GM18867 (cell line): Measurements from ENCODE around the gene SEPTIN10.
"Not testable (repeated sequence)": the region's sequence is repeated elsewhere in the genome, so short reads cannot be mapped to it uniquely, and the experiment has no call there.

ENCODE experiments used
- ATAC-seq: cut with Tn5 transposase; IDR thresholded peaks from one replicate; pipeline ENCODE4 v1.9.1; 2021; ENCODE audit warnings: mild to moderate bottlenecking, moderate library complexity; ENCODE audit not compliant: unreplicated experiment

The SEPTIN10 gene

GRCh38 chr2:109613922-109614714, at the start of gene SEPTIN10, which contains the start of gene SOWAHC:
TSS of gene SEPTIN10 (minus strand) at chr2:109613966. CDS start at chr2:109613827, 139 bp downstream.
TSS of gene SOWAHC (plus strand) at chr2:109614364. CDS start at chr2:109614490, 126 bp downstream.
- ATAC-seq: no peak

DNA sequence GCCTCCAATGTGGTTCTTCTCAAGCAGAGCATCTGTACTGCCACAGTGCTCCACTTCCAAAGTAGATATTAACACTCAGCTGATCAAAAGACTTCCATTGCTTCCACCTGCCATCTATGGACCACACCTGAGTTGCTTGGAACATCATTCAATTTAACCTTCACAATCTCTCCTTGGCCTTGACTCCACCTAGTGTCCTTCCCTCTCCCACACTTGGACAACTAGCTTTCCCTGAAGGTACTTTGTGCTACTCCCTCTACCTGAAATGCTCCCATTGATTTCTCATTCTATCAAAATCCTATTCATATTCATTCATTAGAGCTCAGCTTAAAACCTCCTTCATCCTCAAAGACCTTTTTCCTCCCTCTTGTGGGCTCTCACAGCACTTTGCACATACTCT, 49.1 kb upstream of the SEPTIN10 start:
- ATAC-seq: no peak

- no peak for ATAC-seq
Observed at GRCh38 chr2:109660046-109660860, 46.5 kb upstream of the SEPTIN10 start.

DNA sequence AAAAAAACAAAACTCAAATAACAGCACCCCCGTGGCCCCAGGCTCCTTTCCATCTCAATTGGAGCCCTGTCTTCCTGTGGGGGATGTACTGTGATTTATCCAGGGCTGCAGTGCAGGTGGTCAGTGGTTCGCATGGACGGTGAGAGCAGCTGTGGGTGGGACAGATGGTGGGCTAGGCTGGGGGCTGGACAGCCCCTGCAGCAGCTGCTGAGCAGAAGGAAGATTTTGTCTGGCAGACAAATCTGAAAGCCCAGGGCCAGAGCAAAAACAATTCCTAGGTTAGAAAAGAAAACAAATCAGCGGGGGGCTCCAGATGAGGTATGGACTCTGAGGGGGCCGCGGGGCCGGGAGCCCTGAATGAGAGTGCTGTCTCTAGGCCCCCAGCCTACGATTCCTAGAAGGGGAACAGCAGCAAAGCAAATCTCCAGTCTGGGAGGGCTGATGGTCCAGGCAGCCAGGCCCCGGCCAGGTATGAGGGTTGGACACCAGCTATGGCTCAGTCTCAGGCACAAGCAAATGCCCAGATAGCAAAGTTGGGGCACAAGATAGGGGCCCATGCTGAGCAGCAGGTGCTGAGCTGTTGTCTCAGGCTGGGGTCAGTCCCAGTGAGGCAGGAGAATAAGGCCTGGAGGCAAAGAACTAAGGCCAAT, 45.8 kb upstream of the SEPTIN10 start:
- ATAC-seq: no peak

DNA sequence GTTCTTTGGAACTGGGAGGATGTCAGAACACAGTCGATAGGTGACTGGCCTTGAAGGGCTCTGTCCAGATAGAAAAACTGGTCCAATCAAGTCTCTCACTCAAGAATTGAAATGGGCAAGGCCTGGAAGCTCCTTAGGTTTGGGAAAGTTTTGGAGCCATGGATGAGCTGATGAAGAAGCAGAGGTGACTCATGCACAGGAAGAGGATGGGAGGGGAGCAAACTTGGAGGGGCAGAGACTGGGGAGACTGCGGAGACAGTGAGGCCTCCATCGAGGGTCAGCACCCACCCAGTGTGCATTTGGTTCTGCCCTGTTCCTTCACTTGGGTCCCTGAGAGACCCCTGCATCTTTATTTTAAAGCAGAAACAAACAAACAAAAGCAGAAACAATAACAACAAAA, 41.5 kb upstream of the SEPTIN10 start:
- no peak for ATAC-seq

DNA sequence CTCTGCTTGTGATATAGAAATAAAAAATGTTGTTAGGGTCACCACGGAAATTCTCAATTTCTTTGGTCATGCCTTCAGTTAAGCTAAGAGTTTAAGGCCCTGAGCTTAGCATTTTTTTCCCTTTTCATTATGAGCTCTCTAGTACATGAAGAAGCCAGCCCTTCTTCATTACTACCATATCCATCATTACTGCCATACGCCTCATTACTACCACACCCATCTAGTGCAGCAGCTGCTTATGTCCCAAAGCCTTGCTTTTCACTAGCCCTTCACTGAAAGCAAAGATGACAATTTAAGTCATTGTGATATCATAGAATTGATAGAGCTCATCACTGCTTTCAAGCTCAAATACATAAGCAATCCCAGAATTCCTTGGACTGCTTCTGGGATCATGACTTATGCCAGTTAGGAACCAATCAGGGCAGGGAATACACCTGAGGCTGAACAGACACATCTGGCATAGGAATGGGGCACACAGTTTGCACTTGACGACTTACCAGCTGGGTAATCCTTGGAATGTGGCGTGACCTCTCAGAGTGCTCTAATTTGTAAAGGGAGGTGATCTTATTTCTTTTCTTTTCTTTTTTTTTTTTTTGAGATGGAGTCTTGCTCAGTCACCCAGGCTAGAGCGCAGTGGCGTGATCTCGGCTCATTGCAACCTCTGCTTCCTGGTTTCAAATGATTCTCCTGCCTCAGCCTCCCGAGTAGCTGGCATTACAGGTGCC, 40.7 kb upstream of the SEPTIN10 start:
- ATAC-seq: no peak

DNA sequence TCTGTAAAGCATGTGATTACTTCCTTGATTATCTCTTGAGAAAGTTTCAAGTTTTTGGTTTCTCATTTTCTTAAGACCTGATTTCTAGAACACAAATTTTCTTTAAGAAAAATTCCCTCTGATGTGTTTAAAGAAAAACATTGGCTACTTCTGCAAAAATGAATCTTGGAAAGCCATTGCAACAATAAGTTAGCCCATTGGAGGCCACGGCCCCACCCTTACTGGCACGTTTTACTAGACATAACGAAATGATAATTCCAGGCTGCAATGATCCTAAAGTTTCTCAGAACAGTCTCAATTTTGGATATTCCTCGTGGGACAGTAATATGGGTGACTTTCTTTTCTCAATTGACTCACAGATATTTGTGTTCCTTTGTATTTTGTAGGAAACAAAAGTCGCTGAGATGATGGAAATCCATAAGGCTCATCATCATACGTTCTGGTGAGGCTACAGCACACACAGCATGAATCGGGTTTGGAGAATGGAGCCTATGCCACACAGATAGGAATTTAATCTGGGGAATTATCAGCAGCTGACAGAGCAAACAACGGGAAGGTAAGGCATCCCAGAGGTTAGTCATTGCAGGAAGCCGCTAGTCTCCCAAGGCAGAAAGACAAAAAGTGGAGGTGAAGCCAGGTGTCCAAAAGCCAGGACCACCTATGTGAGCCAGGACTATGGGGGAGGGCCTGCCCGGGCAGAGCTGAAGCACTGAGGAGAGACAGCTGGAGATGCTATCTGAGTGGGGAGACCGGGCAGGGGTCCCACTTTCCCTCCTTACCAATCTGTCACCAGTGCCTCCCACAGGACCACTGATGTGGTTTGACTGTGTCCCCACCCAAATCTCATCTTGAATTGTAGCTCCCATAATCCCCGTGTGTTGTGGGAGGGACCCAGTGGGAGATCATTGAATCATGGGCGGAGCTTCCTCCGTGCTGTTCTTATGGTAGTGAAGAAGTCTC, 36.2 kb upstream of the SEPTIN10 start:
- ATAC-seq: no peak

GRCh38 chr2:109648041-109648527, 34.3 kb upstream of the SEPTIN10 start:
- ATAC-seq: no peak

GRCh38 chr2:109647636-109648035, 33.9 kb upstream of the SEPTIN10 start:
- ATAC-seq: no peak

DNA sequence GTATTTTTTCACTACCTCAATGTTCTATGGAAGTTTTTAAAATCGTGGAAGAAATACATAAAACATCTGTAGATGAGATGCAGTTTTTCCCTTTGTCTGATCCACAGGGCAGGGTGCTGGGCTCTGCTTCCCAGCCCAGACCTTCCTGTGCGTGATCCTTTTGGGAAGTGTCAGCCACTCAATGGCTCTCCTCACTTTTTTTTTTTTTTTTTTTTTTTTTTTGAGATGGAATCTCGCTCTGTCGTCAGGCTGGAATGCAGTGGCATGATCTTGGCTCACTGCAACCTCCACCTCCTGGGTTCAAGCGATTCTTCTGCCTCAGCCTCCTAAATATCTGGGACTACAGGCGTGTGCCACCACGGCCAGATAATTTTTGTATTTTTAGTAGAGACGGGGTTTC, 33.2 kb upstream of the SEPTIN10 start:
- ATAC-seq: no peak

DNA sequence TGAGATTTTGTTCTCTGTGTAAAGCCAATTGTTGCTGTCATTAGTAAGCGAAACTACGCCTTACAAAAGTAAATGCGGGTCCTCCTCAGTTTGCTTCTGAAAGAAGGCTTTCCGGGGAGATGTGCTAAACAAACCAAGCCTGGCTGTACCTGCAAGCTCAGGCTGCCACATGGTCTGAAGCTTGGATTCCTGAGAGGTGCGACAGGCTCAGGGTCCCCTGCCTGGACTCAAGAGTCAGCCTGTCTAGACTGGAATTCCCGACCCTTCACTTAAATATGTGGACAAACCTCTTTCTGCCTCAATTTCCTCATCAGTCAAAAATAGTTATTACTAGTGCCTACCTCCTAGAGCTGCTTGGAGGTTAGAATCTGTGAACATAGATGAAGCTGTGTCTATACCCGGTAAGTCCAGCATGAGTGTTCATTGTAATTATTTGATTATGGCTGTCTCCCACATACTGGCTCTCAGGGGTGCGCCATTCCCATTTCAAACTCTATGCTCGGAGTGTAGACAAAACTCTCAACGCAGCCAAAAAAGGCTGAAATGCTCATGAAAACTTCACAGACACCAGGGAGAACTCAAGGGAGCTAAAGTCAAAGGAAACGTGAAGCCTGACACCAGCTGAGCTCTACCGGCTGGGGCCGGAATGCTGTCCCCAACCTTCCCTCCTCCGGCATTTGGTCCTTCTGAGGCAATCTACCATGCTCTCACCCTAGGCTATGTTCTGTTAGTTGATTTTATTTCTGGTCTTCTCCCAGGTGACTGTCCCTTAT, 31.8 kb upstream of the SEPTIN10 start:
- no peak for ATAC-seq

DNA sequence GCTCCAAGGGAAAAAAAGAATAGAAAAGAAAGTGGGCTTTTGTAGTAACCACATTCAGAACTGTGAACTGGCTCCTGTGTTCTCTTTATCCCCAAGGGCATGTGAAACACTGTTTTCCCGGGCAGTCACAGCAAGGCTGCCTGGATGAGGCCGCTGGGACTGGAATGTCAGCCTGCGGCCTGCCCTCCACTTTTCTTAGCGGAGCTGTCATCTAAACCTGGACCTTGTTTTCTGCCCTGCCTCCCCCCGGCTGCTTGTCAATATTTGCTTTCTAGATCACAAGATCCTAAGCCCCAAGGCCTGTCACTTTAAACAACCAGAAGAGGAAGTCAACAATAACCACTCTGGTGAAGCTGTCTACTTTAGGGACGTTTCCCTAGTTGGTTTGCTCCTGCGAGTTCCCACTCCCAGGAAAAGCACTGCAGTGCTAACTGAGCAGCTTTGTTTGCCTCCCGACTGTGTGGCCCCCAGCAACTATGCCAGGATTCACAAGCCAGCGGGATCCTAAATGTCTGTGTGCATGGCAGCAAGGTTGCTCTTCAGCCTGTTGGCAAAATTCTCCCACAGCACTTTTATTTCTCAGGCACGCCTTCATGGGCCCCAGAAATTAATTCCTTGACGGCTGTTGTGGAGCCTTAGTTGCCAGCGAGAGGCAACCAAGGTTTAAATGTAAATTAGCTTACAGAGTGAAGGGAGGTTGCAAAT, 31.0 kb upstream of the SEPTIN10 start:
- ATAC-seq: no peak

DNA sequence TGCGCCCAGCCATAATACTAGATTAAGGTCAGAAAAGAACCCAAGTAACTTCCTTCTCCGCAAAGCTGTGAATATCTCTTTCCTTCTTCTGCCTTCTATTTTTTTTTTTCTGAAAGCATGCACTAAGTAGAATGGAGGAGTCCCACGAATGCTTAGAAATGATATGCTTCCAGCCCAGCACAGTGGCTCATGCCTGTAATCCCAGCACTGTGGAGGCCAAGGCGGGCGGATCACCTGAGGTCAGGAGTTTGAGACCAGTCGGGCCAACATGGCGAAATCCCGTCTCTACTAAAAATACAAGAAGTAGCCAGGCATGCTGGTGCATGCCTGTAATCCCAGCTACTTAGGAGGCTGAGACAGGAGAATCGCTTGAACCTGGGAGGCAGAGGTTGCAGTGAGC, 26.2 kb upstream of the SEPTIN10 start:
- ATAC-seq: not testable (repeated sequence)

- no peak for ATAC-seq
Observed at GRCh38 chr2:109638795-109639194, 25.0 kb upstream of the SEPTIN10 start.

DNA sequence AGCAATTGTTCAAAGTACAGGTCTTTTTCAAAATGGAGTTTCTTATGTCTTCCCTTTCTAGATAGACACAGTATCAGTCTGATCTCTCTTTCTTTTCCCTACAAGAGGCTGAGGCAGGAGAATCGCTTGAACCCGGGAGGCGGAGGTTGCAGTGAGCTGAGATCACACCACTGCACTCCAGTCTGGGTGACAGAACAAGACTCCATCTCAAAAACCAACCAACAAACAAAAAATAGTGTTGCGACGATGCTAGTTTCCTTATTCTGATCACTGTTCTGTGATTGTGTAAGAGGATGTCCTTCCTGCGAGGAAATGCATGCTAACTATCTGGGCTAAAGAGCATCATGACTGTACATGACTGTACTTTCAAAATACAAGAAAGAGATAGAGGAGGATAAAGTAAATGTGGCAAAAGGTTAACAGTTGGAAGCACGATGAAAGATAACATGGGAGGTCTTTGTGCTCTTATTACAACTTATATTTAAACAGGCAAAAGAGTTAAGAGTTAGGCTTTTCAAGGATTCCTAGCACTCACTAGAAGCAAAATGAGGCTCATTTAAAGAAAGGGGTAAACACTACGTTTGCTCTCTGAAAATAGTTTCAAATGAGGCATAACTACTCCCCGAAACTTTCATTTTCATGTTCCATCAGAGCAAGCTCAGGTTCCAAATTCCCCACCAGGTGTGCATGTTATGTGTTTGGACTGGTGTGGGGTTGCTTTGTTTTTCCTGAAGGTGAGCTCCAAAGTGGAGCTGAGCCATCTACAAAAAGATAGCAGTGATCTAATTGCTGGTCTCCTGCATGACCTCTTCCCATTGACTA, 24.2 kb upstream of the SEPTIN10 start:
- peak; percentile 86 for ATAC-seq

DNA sequence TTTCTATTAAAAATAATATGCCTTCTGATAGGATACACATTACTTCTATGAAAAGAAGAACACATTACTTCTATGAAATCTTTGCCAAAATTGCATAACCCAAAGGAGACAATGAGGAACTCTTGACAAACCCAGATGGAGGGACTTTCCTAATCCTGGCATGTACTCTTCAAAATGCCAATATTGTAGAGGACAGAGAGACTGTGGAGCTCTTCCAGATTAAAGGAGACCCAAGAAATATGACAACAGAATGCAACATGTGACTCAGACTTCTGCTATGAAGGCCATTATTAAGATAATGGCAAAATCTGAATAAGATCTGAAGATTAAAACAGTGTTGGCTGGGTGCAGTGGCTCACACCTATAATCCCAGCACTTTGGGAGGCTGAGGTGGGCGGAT, 22.6 kb upstream of the SEPTIN10 start:
- no peak for ATAC-seq
